Smooth muscle cell (in vitro differentiated cells): ENCODE data around the gene NDUFV2. TPM values are rescaled to one million over a fixed set of nuclear protein-coding genes. Genes with fewer than 3 reads are reported as not detected.

ENCODE experiments used
- DNase-seq: peaks from one replicate; lab custom pipeline; 2025; ENCODE audit not compliant: unreplicated experiment; lab: John Stamatoyannopoulos, UW
- H2AFZ ChIP-seq: fragments of 200-600 bp; sonication (generic); 2 replicates; pipeline ENCODE4 v1.6.0; 2016; ENCODE audit warnings: antibody characterized with exemption, low read depth, mild to moderate bottlenecking
- H3F3A ChIP-seq: fragments of 200-600 bp; sonication (generic); 2 replicates; pipeline ENCODE4 v1.6.0; 2017; ENCODE audit warnings: antibody characterized with exemption, low read depth
- H3K27ac ChIP-seq: fragments of 200-600 bp; sonication (generic); 2 replicates; pipeline ENCODE4 v1.5.1; 2016; ENCODE audit warnings: low read depth, mild to moderate bottlenecking
- H3K27me3 ChIP-seq: fragments of 200-600 bp; sonication (generic); 2 replicates; pipeline ENCODE4 v1.6.1; 2016; ENCODE audit warnings: low read depth, mild to moderate bottlenecking
- H3K36me3 ChIP-seq: fragments of 200-600 bp; sonication (generic); 2 replicates; pipeline ENCODE4 v1.5.1; 2016; ENCODE audit warnings: low read depth
- H3K4me1 ChIP-seq: fragments of 200-600 bp; sonication (generic); 2 replicates; pipeline ENCODE4 v1.5.1; 2016; ENCODE audit warnings: low read depth
- H3K4me2 ChIP-seq: fragments of 200-600 bp; sonication (generic); 2 replicates; pipeline ENCODE4 v1.6.0; 2016; ENCODE audit warnings: mild to moderate bottlenecking
- H3K4me3 ChIP-seq: fragments of 200-600 bp; sonication (generic); 2 replicates; pipeline ENCODE4 v1.5.1; 2016; ENCODE audit warnings: mild to moderate bottlenecking
- H3K79me2 ChIP-seq: fragments of 200-600 bp; sonication (generic); 2 replicates; pipeline ENCODE4 v1.6.0; 2016; ENCODE audit warnings: low read depth, mild to moderate bottlenecking
- H3K9ac ChIP-seq: fragments of 200-600 bp; sonication (generic); 2 replicates; pipeline ENCODE4 v1.6.0; 2016; ENCODE audit warnings: low read depth
- H3K9me3 ChIP-seq: fragments of 200-600 bp; sonication (generic); replicated peaks from 2 replicates; pipeline ENCODE4 v1.5.1; 2016; ENCODE audit warnings: low read depth
- H4K20me1 ChIP-seq: fragments of 200-600 bp; sonication (generic); 2 replicates; pipeline ENCODE4 v1.6.0; 2016; ENCODE audit warnings: low read depth
- WGBS: methylation state at CpG from one replicate; pipeline ENCODE4 v1.1.7; 2016; ENCODE audit warnings: low lambda C conversion rate; 5-methylcytosine and 5-hydroxymethylcytosine counted together
- polyA plus RNA-seq: library from polyadenylated mRNA; unstranded; fragments of >200 nt; fragmentation: Nextera tagmentation; extraction: Ambion mirVana; gene quantifications from 2 replicates; pipeline ENCODE4 v1.2.1, GENCODE V29; 2016
- total RNA-seq: library from RNA; depleted of rRNA; stranded (reverse); fragments of >200 nt; gene quantifications from 2 replicates; pipeline ENCODE4 v1.2.3, GENCODE V29; 2014
- TF ChIP-seq, protein P1 (sequence below): fragments of 200-600 bp; sonication (generic); IDR thresholded peaks from 2 replicates; pipeline ENCODE4 v1.5.1; 2017; ENCODE audit warnings: borderline replicate concordance, mild to moderate bottlenecking, antibody characterized with exemption; ENCODE audit not compliant: insufficient read depth, poor library complexity, severe bottlenecking

Gene NDUFV2
- total and polyA plus RNA-seq, 2 experiments from 2014 or later, result 117 to 200 TPM

DNA sequence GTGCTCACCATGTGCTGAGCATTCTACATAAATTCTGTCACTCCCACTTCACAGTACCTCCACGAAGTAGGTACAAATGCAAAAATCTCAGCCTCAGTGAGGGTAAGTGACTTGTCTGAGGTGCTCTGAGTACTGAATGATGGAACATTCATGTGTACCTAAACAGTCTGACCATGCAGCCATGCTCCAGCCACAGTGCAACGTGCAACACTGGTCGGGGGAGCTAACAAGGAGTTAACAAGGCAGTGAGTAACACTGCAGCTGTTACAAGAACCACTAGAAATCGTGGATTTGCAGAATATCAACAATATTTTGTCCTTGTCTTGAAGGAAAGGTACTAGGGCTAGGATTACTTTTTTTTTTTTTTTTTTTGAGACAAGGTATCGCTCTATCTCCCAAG is 36.6 kb upstream of the NDUFV2 start:
- Histone ChIP-seq H3K4me1 (no peaks in the 10 kb centered on the region), H3K36me3 (no peaks in the 10 kb centered on the region), H3K9me3 (no peaks in the 10 kb centered on the region), H3K4me3 (no peak overlapping the region), H3K9ac (no peak overlapping the region), H3K27ac (no peak overlapping the region), H3K4me2 (no peak overlapping the region), H4K20me1 (no peaks in the 10 kb centered on the region), H2AFZ (no peak overlapping the region), H3K27me3 (no peaks in the 10 kb centered on the region), H3K79me2 (no peaks in the 10 kb centered on the region), H3F3A (no peaks in the 10 kb centered on the region)
- DNase-seq, result no peak
- TF ChIP-seq, protein P1, sequence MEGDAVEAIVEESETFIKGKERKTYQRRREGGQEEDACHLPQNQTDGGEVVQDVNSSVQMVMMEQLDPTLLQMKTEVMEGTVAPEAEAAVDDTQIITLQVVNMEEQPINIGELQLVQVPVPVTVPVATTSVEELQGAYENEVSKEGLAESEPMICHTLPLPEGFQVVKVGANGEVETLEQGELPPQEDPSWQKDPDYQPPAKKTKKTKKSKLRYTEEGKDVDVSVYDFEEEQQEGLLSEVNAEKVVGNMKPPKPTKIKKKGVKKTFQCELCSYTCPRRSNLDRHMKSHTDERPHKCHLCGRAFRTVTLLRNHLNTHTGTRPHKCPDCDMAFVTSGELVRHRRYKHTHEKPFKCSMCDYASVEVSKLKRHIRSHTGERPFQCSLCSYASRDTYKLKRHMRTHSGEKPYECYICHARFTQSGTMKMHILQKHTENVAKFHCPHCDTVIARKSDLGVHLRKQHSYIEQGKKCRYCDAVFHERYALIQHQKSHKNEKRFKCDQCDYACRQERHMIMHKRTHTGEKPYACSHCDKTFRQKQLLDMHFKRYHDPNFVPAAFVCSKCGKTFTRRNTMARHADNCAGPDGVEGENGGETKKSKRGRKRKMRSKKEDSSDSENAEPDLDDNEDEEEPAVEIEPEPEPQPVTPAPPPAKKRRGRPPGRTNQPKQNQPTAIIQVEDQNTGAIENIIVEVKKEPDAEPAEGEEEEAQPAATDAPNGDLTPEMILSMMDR, result no peak
- 85% methylated on average over 5 of the region's 5 CpGs for WGBS

DNA sequence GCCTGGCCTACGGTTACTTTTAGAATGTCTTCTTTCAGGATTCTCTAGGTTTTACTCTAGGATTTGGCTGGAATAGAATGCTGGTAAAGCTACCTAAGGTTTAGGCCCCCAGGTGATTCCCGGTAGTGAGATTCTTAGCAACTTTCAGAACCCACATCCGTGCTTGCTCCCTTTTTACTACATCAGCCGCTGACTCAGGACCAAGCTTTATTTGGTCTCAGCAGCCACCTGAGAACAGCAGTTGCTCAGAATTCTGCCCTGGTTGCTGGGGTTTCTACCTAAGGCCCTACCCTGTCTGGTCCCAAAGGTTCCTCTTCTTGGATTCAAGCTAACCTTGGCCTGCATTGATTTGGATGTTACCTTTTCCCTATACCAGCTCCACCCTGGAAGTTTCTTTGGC is 36.1 kb upstream of the NDUFV2 start:
- TF ChIP-seq, protein P1, result no peak
- no peaks in the 10 kb centered on the region for H3K36me3 ChIP-seq
- H3K4me2 ChIP-seq, result no peak overlapping the region
- H2AFZ ChIP-seq, result no peak overlapping the region
- no peak overlapping the region for H3K27ac ChIP-seq
- no peaks in the 10 kb centered on the region for H4K20me1 ChIP-seq
- 89% methylated on average over 4 of the region's 4 CpGs for WGBS
- no peak for DNase-seq
- no peak overlapping the region for H3K9ac ChIP-seq
- H3K4me1 ChIP-seq, result no peaks in the 10 kb centered on the region
- H3K79me2 ChIP-seq, result no peaks in the 10 kb centered on the region
- H3K9me3 ChIP-seq, result no peaks in the 10 kb centered on the region
- H3K4me3 ChIP-seq, result no peak overlapping the region
- no peaks in the 10 kb centered on the region for H3F3A ChIP-seq
- H3K27me3 ChIP-seq, result no peaks in the 10 kb centered on the region

DNA sequence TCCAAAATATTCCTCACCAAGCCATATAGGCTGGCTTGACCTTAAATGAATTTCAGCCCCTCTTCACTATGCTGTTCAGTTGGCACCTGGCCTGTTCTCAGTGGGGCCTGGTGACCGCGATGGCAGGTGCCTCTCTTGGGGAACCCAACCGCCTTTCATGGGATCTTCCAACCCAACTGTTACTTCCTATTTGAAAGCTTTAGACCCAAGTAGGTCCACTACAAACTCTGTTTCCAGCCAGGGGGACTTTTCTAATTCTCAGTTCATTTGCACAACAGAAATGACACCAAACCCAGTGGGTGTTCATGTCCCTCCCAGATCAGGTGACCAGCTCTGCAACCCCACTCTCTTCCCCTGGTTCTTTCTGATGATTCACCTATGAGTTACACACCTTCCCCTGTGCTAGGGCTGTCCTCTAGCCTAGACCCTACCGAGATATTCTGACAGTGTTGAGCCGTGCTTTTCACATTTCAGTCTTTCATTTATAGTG is 35.6 kb upstream of the NDUFV2 start:
- H3K27ac ChIP-seq, result no peak overlapping the region
- no peak overlapping the region for H3K9ac ChIP-seq
- DNase-seq, result no peak
- H2AFZ ChIP-seq, result no peak overlapping the region
- no peaks in the 10 kb centered on the region for H3K9me3 ChIP-seq
- H3K36me3 ChIP-seq, result no peaks in the 10 kb centered on the region
- H3K27me3 ChIP-seq, result no peaks in the 10 kb centered on the region
- H4K20me1 ChIP-seq, result no peaks in the 10 kb centered on the region
- TF ChIP-seq, protein P1, result no peak
- no peaks in the 10 kb centered on the region for H3K79me2 ChIP-seq
- no peak overlapping the region for H3K4me3 ChIP-seq
- no peaks in the 10 kb centered on the region for H3K4me1 ChIP-seq
- no peak overlapping the region for H3K4me2 ChIP-seq
- no peaks in the 10 kb centered on the region for H3F3A ChIP-seq
- WGBS, result 96% methylated on average over 5 of the region's 5 CpGs

DNA sequence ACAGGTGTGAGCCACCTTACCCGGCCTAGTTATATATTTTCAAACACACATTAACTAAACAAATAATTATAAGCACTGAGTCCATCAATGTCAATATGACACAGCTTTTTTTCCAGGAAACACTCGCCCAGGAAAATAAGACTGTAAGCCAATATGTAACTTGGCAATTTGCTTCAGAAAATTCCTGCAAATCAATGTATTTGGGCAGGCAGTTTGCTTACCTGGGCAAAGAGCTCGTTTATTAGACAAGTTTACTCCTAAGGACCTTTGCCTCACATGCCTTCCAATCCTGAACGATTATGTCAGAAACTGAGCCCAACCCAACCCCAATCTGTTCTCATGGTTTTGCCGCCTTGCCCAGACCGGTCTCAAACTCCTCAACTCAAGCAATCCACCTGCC is 34.7 kb upstream of the NDUFV2 start:
- Histone ChIP-seq H3K27ac (no peak overlapping the region), H3K4me2 (no peak overlapping the region), H3F3A (no peaks in the 10 kb centered on the region), H3K9ac (no peak overlapping the region), H3K36me3 (no peaks in the 10 kb centered on the region), H3K79me2 (no peaks in the 10 kb centered on the region), H2AFZ (no peak overlapping the region), H3K9me3 (no peaks in the 10 kb centered on the region), H3K4me3 (no peak overlapping the region), H3K27me3 (no peaks in the 10 kb centered on the region), H4K20me1 (no peaks in the 10 kb centered on the region), H3K4me1 (no peaks in the 10 kb centered on the region)
- DNase-seq, result no peak
- 85% methylated on average over 6 of the region's 6 CpGs for WGBS
- TF ChIP-seq, protein P1, result no peak
